Transverse colon (tissue), 4 donors: Measurements from ENCODE around the gene TEX44. TPM values are rescaled to one million over a fixed set of nuclear protein-coding genes. Genes with fewer than 3 reads are reported as not detected.
A peak's percentile ranks its signal among the peaks of the same experiment; 100 is the strongest.

Source experiments
- DNase-seq: peaks from one replicate; pipeline ENCODE4 v3.0.0-alpha.2; 2019
- H3K27ac ChIP-seq, 4 donors: fragments of 200-600 bp; sonication (generic); 2 replicates each; pipeline ENCODE4 v1.5.1; 2016 to 2018; ENCODE audit warnings: inconsistent platforms in 4 of 4
- H3K27me3 ChIP-seq: fragments of 200-600 bp; sonication (generic); 2 replicates; pipeline ENCODE4 v1.5.1; 2017; ENCODE audit warnings: inconsistent platforms
- H3K36me3 ChIP-seq, 4 donors: fragments of 200-600 bp; sonication (generic); 2 replicates each; pipeline ENCODE4 v1.5.1; 2017 to 2019; ENCODE audit warnings: inconsistent platforms in 4 of 4
- H3K4me1 ChIP-seq, 4 donors: fragments of 200-600 bp; sonication (generic); 2 replicates each; pipeline ENCODE4 v1.5.1; 2017 to 2020; ENCODE audit warnings: inconsistent platforms in 4 of 4
- H3K4me3 ChIP-seq, 4 donors: fragments of 200-600 bp; sonication (generic); 1 replicate in 1 of 4; 2 replicates in 3 of 4; pipeline versions ENCODE4 v1.5.1 to v1.6.1; 2017 to 2019; ENCODE audit warnings: inconsistent platforms in 4 of 4
- H3K9me3 ChIP-seq, 2 donors: fragments of 200-600 bp; sonication (generic); 2 replicates each; pipeline ENCODE4 v1.5.1; 2017 to 2019; ENCODE audit warnings: inconsistent platforms in 2 of 2
- EP300 ChIP-seq: sonication (generic); formaldehyde crosslinking; IDR thresholded peaks from one replicate; pipeline ENCODE4 v1.6.1; 2017; ENCODE audit warnings: antibody characterized with exemption, low read depth
- POLR2A ChIP-seq: fragments of 450-650 bp; IDR thresholded peaks from one replicate; pipeline ENCODE4 v1.6.1; 2016; ENCODE audit warnings: antibody characterized with exemption, mild to moderate bottlenecking, moderate library complexity
- POLR2AphosphoS5 ChIP-seq, 3 donors: sonication (generic); formaldehyde crosslinking; IDR thresholded peaks; one replicate each; pipeline ENCODE4 v1.6.1; 2016; ENCODE audit warnings: antibody characterized with exemption in 3 of 3
- WGBS, 2 donors: methylation state at CpG; one replicate each; pipeline ENCODE4 v1.1.5; 2018; ENCODE audit warnings: low coverage in 1 of 2; 5-methylcytosine and 5-hydroxymethylcytosine counted together
- in situ Hi-C, 4 donors: fragments of 200-750 bp; cut with MboI; loops; one replicate each; pipeline versions ENCODE4 v1.15.0 to v1.15.1; 2017; ENCODE audit warnings: low sequenced_read_pairs in 3 of 4, low pct_ligation_motif_present in 1 of 4, low pct_unique_long_range_greater_than_20kb in 1 of 4
- intact Hi-C: fragments of 100-400 bp; cut with DNase I; formaldehyde crosslinking; loops from one replicate; pipeline ENCODE4 v1.15.1; 2023; ENCODE audit warnings: low total_unique reads
- total RNA-seq, 4 donors: library from RNA; depleted of rRNA; stranded (reverse); fragments of >200 nt; gene quantifications; one replicate each; pipeline ENCODE4 v1.1.0, GENCODE V29; 2016
- TF ChIP-seq, protein P1 (sequence below), 5 experiments: fragments of 200-600 bp in 3 of 5; fragments of 450-650 bp in 2 of 5; sonication (generic) in 3 of 5; IDR thresholded peaks; 1 replicate in 2 of 5; 2 replicates in 3 of 5; pipeline ENCODE4 v1.5.1; 2016 to 2017; ENCODE audit warnings: antibody characterized with exemption in 5 of 5, inconsistent platforms in 3 of 5, mild to moderate bottlenecking in 2 of 5, moderate library complexity in 1 of 5

Gene TEX44
- total RNA-seq, 4 donors from 2014 or later, result not detected

DNA sequence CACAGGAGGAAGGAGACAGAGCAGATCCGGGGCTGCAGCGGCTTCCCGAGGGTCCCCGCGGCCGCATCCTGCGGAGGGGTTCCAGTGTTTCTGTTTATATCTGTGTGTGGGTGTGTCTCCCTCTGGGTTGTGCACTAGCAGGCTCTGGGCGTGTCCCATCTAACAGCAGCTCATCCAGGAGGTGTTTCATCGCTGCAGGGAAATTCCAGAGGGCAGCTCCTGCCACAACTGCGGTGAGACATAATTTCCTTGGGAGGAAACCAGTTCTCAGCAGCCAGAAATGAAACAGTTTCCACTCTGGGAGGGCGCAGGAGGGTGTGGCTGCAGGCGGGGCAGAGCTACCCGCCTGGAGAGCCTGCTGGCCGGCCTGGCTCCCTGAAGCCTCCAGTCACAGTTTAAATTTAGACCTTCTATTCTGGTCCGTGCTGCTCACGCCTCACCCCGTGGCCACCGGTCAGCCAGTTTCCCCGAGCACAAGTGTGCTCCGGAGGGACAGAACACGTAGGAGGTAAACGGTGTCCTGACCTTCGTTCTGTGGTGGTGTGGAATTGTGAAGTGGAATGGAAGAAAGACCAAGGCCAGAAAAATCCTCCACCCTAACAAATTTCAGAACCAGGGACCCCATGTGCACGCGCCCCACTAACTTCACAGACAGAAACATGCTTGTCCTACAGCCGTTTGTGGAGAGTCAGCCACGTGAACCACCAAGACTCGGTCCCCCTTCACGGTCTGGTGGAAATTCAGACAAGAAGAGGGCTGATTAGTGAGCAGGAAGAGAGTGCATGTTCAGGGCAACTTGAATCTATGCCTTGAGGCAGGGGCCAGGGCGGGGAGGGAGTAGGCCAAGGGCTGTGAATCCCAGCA lies 50.2 kb downstream of the TEX44 start:
- 18% methylated on average over 30 of the region's 30 CpGs; no CpG with 5 or more reads in 1 of the 2 donors for WGBS, 2 donors
- intact Hi-C loops (no loop called here), in situ Hi-C loops (no loop called here)
- peak; percentile 91 for DNase-seq
- TF ChIP-seq EP300 (peak; percentile 78), POLR2AphosphoS5 (IDR thresholded peaks at IDR 0.05) (peak; percentile 77 to 89 (median 84)), POLR2A (peak; percentile 73)
- TF ChIP-seq, protein P1, sequence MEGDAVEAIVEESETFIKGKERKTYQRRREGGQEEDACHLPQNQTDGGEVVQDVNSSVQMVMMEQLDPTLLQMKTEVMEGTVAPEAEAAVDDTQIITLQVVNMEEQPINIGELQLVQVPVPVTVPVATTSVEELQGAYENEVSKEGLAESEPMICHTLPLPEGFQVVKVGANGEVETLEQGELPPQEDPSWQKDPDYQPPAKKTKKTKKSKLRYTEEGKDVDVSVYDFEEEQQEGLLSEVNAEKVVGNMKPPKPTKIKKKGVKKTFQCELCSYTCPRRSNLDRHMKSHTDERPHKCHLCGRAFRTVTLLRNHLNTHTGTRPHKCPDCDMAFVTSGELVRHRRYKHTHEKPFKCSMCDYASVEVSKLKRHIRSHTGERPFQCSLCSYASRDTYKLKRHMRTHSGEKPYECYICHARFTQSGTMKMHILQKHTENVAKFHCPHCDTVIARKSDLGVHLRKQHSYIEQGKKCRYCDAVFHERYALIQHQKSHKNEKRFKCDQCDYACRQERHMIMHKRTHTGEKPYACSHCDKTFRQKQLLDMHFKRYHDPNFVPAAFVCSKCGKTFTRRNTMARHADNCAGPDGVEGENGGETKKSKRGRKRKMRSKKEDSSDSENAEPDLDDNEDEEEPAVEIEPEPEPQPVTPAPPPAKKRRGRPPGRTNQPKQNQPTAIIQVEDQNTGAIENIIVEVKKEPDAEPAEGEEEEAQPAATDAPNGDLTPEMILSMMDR (IDR thresholded peaks at IDR 0.05), result peak in 1 of 5 experiments; percentile 16
- Histone ChIP-seq H3K4me1 (peaks cover 30 to 58% (median 43%) of the 10 kb centered on the region in 4 donors), H3K4me3 (peak overlapping the region in 2 of 4 donors; percentile 4 to 28), H3K9me3 (no peaks in the 10 kb centered on the region), H3K27ac (peak overlapping the region; percentile 92 to 95 (median 94)), H3K36me3 (no peaks in the 10 kb centered on the region), H3K27me3 (no peaks in the 10 kb centered on the region)

DNA sequence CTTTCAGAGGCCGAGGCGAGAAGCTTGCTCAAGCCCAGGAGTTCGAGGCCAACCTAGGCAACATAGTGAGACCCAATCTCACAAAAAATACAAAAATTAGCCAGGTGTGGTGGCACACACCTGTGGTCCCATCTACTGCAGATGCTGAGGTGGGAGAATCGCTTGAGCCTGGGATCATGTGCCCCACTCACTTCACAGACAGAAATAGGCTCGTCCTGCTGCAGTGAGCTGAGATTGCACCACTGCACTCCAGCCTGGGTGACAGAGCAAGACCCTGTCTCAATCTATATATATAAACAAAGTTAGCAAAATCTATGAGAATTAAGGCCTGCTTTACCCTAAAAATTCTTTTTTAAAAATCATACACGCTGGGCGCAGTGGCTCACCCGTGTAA lies 50.8 kb downstream of the TEX44 start:
- DNase-seq, result no peak
- Histone ChIP-seq H3K27ac (peak overlapping the region; percentile 92 to 95 (median 94)), H3K4me1 (peaks cover 30 to 58% (median 43%) of the 10 kb centered on the region in 4 donors), H3K4me3 (no peak overlapping the region), H3K9me3 (no peaks in the 10 kb centered on the region), H3K27me3 (no peaks in the 10 kb centered on the region), H3K36me3 (no peaks in the 10 kb centered on the region)
- TF ChIP-seq EP300 (no peak), POLR2AphosphoS5 (IDR thresholded peaks at IDR 0.05) (no peak), POLR2A (no peak)
- TF ChIP-seq, protein P1 (IDR thresholded peaks at IDR 0.05), result no peak
- in situ Hi-C loops (no loop called here), intact Hi-C loops (no loop called here)
- WGBS, 2 donors, result 82 to 100% methylated on average over 2 to 8 of the region's 8 CpGs

Other genes with a start within 250 kb of the TEX44 start
- 100 to 1,000 TPM in 1 of 4 donors, 10 to 100 TPM in 3; 41.8 to 113 (median 55.2) TPM for gene B3GNT7, start 197.2 kb upstream of the TEX44 start, total RNA-seq
- gene NCL, start 128.4 kb upstream of the TEX44 start, total RNA-seq, result 100 to 1,000 TPM in 3 of 4 donors, 10 to 100 TPM in 1; 83.8 to 227 (median 133) TPM
- 1 to 10 TPM in 1 of 4 donors, under 1 TPM in 2, not detected in 1; 0.32 to 2.2 (median 0.55) TPM for gene NMUR1, start 62.4 kb upstream of the TEX44 start, total RNA-seq
- 1,000 to 10,000 TPM in 1 of 4 donors, 100 to 1,000 TPM in 3; 478 to 1,487 (median 685) TPM for gene PTMA, start 115.7 kb downstream of the TEX44 start, total RNA-seq
- 10 to 100 TPM in 3 of 4 donors, 1 to 10 TPM in 1; 4.8 to 34.1 (median 20.7) TPM for gene PDE6D, start 188.4 kb downstream of the TEX44 start, total RNA-seq
- 10 to 100 TPM; 21.3 to 51.3 (median 22.8) TPM for gene COPS7B, start 193.6 kb downstream of the TEX44 start, total RNA-seq